ENCODE results near the gene PRORP.

The PRORP gene

GRCh38 chr14:35116242-35116641 is 6.1 kb upstream of the PRORP start:
- no peak overlapping the region for H3K4me3 ChIP-seq (ENCODE audit: low read length)
- H3K36me3 ChIP-seq (replicated peaks; ENCODE audit: low read depth, low read length), result peaks cover 29% of the 10 kb centered on the region
- H3K4me2 ChIP-seq (ENCODE audit: low read length), result no peak overlapping the region
- H3K79me2 ChIP-seq (ENCODE audit: low read length), result peaks cover 11% of the 10 kb centered on the region
- no peaks in the 10 kb centered on the region for H3K27me3 ChIP-seq (ENCODE audit: low read depth, low read length)
- no peak overlapping the region for H2AFZ ChIP-seq (ENCODE audit: low read depth, low read length)
- no peak for TF ChIP-seq CTCF (IDR thresholded peaks at IDR 0.05; ENCODE audit: low read depth, low read length)
- TF ChIP-seq EZH2phosphoT487 (IDR thresholded peaks at IDR 0.05; ENCODE audit: low read depth), result no peak
- no peaks in the 10 kb centered on the region for H4K20me1 ChIP-seq (ENCODE audit: insufficient read depth, low read length)
- H3K9me3 ChIP-seq (ENCODE audit: insufficient read depth, low read length), result no peaks in the 10 kb centered on the region
- no peak overlapping the region for H3K9ac ChIP-seq (ENCODE audit: low read length)
- no peak overlapping the region for H3K27ac ChIP-seq (ENCODE audit: low read length)
- H3K4me1 ChIP-seq (ENCODE audit: low read length), result peaks cover 4% of the 10 kb centered on the region; the same call in 1 of the 2 replicates

- Histone ChIP-seq H3K27ac (ENCODE audit: low read length) (no peak overlapping the region), H3K4me3 (ENCODE audit: low read length) (no peak overlapping the region), H3K27me3 (ENCODE audit: low read depth, low read length) (no peaks in the 10 kb centered on the region), H3K4me2 (ENCODE audit: low read length) (no peak overlapping the region), H3K4me1 (ENCODE audit: low read length) (peaks cover 4% of the 10 kb centered on the region; the same call in 1 of the 2 replicates), H4K20me1 (ENCODE audit: insufficient read depth, low read length) (no peaks in the 10 kb centered on the region), H3K9ac (ENCODE audit: low read length) (no peak overlapping the region), H3K79me2 (ENCODE audit: low read length) (peaks cover 15% of the 10 kb centered on the region), H3K36me3 (replicated peaks; ENCODE audit: low read depth, low read length) (peaks cover 21% of the 10 kb centered on the region), H2AFZ (ENCODE audit: low read depth, low read length) (no peak overlapping the region), H3K9me3 (ENCODE audit: insufficient read depth, low read length) (no peaks in the 10 kb centered on the region)
- TF ChIP-seq CTCF (IDR thresholded peaks at IDR 0.05; ENCODE audit: low read depth, low read length) (no peak), EZH2phosphoT487 (IDR thresholded peaks at IDR 0.05; ENCODE audit: low read depth) (no peak)
These were observed 5.2 kb upstream of the PRORP start for GRCh38 chr14:35117112-35117511.

GRCh38 chr14:35121026-35121886 is 1.1 kb upstream of the PRORP start:
- Histone ChIP-seq H3K36me3 (replicated peaks; ENCODE audit: low read depth, low read length) (no peaks in the 10 kb centered on the region), H3K9ac (ENCODE audit: low read length) (peak overlapping the region; percentile 99), H3K4me1 (ENCODE audit: low read length) (peaks cover 12% of the 10 kb centered on the region), H3K9me3 (ENCODE audit: insufficient read depth, low read length) (no peaks in the 10 kb centered on the region), H3K4me3 (ENCODE audit: low read length) (peak overlapping the region; percentile 92), H3K4me2 (ENCODE audit: low read length) (peak overlapping the region; percentile 98), H4K20me1 (ENCODE audit: insufficient read depth, low read length) (no peaks in the 10 kb centered on the region), H2AFZ (ENCODE audit: low read depth, low read length) (peak overlapping the region; percentile 98), H3K79me2 (ENCODE audit: low read length) (peaks cover 32% of the 10 kb centered on the region), H3K27ac (ENCODE audit: low read length) (peak overlapping the region; percentile 87), H3K27me3 (ENCODE audit: low read depth, low read length) (no peaks in the 10 kb centered on the region)
- TF ChIP-seq EZH2phosphoT487 (IDR thresholded peaks at IDR 0.05; ENCODE audit: low read depth), result no peak
- no peak for TF ChIP-seq CTCF (IDR thresholded peaks at IDR 0.05; ENCODE audit: low read depth, low read length)

GRCh38 chr14:35122696-35123387 is 490 bp downstream of the PRORP start:
- Histone ChIP-seq H3K4me3 (ENCODE audit: low read length) (peak overlapping the region; percentile 92), H3K4me2 (ENCODE audit: low read length) (peak overlapping the region; percentile 98), H3K9ac (ENCODE audit: low read length) (peak overlapping the region; percentile 99), H3K9me3 (ENCODE audit: insufficient read depth, low read length) (no peaks in the 10 kb centered on the region), H3K27me3 (ENCODE audit: low read depth, low read length) (no peaks in the 10 kb centered on the region), H2AFZ (ENCODE audit: low read depth, low read length) (peak overlapping the region; percentile 98), H3K36me3 (replicated peaks; ENCODE audit: low read depth, low read length) (no peaks in the 10 kb centered on the region), H3K4me1 (ENCODE audit: low read length) (peaks cover 12% of the 10 kb centered on the region), H3K79me2 (ENCODE audit: low read length) (peaks cover 29% of the 10 kb centered on the region), H4K20me1 (ENCODE audit: insufficient read depth, low read length) (no peaks in the 10 kb centered on the region), H3K27ac (ENCODE audit: low read length) (peak overlapping the region; percentile 87)
- no peak for TF ChIP-seq EZH2phosphoT487 (IDR thresholded peaks at IDR 0.05; ENCODE audit: low read depth)
- TF ChIP-seq CTCF (IDR thresholded peaks at IDR 0.05; ENCODE audit: low read depth, low read length), result no peak
